ENCODE results near the gene ZNF770. TPM values are rescaled to one million over a fixed set of nuclear protein-coding genes. Genes with fewer than 3 reads are reported as not detected.

The ZNF770 gene
- total and polyA plus RNA-seq, 2 donors (not counting 1 experiment from before 2014, with no cell fraction given) = 10.1 to 49.3 TPM

DNA sequence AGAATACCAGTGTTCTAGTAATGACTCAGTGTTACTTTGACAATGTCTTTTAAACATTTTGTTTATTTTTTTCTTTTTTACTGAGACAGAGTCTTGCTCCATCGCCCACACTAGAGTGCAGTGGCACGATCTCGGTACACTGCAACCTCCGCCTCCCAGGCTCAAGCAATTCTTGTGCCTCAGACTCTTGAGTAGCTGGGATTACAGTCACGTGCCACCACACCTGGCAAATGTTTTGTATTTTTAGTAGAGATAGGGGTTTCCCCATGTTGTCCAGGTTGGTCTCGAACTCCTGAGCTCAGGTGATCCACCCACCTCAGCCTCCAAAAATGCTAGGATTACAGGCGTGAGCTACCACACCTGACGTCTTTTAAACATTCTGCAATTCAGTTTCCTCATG is 34.2 kb downstream of the ZNF770 start:
- no peak for DNase-seq
- Histone ChIP-seq H3K27ac (ENCODE audit: low read length in 2 of 2) (no peak overlapping the region), H3K9ac (ENCODE audit: low read length) (no peak overlapping the region), H3K36me3 (replicated peaks in 1 of 2; ENCODE audit: control extremely low read depth in 1 of 2, control insufficient read depth in 1 of 2, extremely low read depth in 1 of 2, insufficient read depth in 2 of 2, low read length in 1 of 2) (peaks cover 4 to 36% of the 10 kb centered on the region in 2 experiments), H3K4me1 (ENCODE audit: control insufficient read depth in 2 of 2, insufficient read depth in 2 of 2, low read length in 2 of 2) (no peaks in the 10 kb centered on the region), H3K79me2 (ENCODE audit: control insufficient read depth, insufficient read depth, low read length) (peaks cover 22% of the 10 kb centered on the region), H3K4me3 (ENCODE audit: control extremely low read depth in 1 of 5, extremely low read depth in 1 of 5, insufficient read depth in 1 of 5, low read depth in 2 of 5, low read length in 4 of 5) (no peak overlapping the region), H3K4me2 (replicated peaks; ENCODE audit: low read depth, low read length, poor library complexity, severe bottlenecking) (no peak overlapping the region), H2AFZ (ENCODE audit: insufficient read depth, low read depth, low read length, poor library complexity, severe bottlenecking) (no peak overlapping the region), H3K9me3 (ENCODE audit: control extremely low read depth in 1 of 3, control insufficient read depth in 2 of 3, insufficient read depth in 1 of 3, low read length in 2 of 3) (no peaks in the 10 kb centered on the region), H4K20me1 (ENCODE audit: control insufficient read depth, insufficient read depth, low read length, poor library complexity, severe bottlenecking) (peaks cover 8% of the 10 kb centered on the region), H3K27me3 (replicated peaks in 1 of 4; ENCODE audit: control extremely low read depth in 1 of 4, control insufficient read depth in 3 of 4, insufficient read depth in 4 of 4, low read length in 3 of 4) (no peaks in the 10 kb centered on the region)
- Mint-ChIP-seq H3K27ac (no peak overlapping the region), H3K4me1 (peaks cover 1% of the 10 kb centered on the region), H3K9me3 (ENCODE audit: insufficient read depth) (no peaks in the 10 kb centered on the region), H3K4me3 (no peak overlapping the region), H3K27me3 (no peaks in the 10 kb centered on the region)
- no peak for ATAC-seq (ENCODE audit: low read depth)
- intact Hi-C loops (cut with micrococcal nuclease) = no loop called here
- POLR2A ChIA-PET = no interaction called here
- CTCF ChIA-PET = no interaction called here
- 93% methylated on average over 4 of the region's 8 CpGs for WGBS (ENCODE audit: insufficient coverage)
- TF ChIP-seq, protein P1, sequence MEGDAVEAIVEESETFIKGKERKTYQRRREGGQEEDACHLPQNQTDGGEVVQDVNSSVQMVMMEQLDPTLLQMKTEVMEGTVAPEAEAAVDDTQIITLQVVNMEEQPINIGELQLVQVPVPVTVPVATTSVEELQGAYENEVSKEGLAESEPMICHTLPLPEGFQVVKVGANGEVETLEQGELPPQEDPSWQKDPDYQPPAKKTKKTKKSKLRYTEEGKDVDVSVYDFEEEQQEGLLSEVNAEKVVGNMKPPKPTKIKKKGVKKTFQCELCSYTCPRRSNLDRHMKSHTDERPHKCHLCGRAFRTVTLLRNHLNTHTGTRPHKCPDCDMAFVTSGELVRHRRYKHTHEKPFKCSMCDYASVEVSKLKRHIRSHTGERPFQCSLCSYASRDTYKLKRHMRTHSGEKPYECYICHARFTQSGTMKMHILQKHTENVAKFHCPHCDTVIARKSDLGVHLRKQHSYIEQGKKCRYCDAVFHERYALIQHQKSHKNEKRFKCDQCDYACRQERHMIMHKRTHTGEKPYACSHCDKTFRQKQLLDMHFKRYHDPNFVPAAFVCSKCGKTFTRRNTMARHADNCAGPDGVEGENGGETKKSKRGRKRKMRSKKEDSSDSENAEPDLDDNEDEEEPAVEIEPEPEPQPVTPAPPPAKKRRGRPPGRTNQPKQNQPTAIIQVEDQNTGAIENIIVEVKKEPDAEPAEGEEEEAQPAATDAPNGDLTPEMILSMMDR (IDR thresholded peaks at IDR 0.05) = no peak
- no peak for TF ChIP-seq EZH2 (IDR thresholded peaks at IDR 0.05; ENCODE audit: borderline replicate concordance, insufficient read depth, low read depth, low read length, poor library complexity, severe bottlenecking)

GRCh38 chr15:34952481-34952880 is 35.6 kb downstream of the ZNF770 start:
- Histone ChIP-seq H3K9me3 (ENCODE audit: control extremely low read depth in 1 of 3, control insufficient read depth in 2 of 3, insufficient read depth in 1 of 3, low read length in 2 of 3) (no peaks in the 10 kb centered on the region), H3K4me2 (replicated peaks; ENCODE audit: low read depth, low read length, poor library complexity, severe bottlenecking) (no peak overlapping the region), H3K4me3 (ENCODE audit: control extremely low read depth in 1 of 5, extremely low read depth in 1 of 5, insufficient read depth in 1 of 5, low read depth in 2 of 5, low read length in 4 of 5) (no peak overlapping the region), H2AFZ (ENCODE audit: insufficient read depth, low read depth, low read length, poor library complexity, severe bottlenecking) (no peak overlapping the region), H4K20me1 (ENCODE audit: control insufficient read depth, insufficient read depth, low read length, poor library complexity, severe bottlenecking) (peaks cover 8% of the 10 kb centered on the region), H3K9ac (ENCODE audit: low read length) (no peak overlapping the region), H3K27ac (ENCODE audit: low read length in 2 of 2) (no peak overlapping the region), H3K4me1 (ENCODE audit: control insufficient read depth in 2 of 2, insufficient read depth in 2 of 2, low read length in 2 of 2) (no peaks in the 10 kb centered on the region), H3K27me3 (replicated peaks in 1 of 4; ENCODE audit: control extremely low read depth in 1 of 4, control insufficient read depth in 3 of 4, insufficient read depth in 4 of 4, low read length in 3 of 4) (no peaks in the 10 kb centered on the region), H3K36me3 (replicated peaks in 1 of 2; ENCODE audit: control extremely low read depth in 1 of 2, control insufficient read depth in 1 of 2, extremely low read depth in 1 of 2, insufficient read depth in 2 of 2, low read length in 1 of 2) (peaks cover 7 to 41% of the 10 kb centered on the region in 2 experiments), H3K79me2 (ENCODE audit: control insufficient read depth, insufficient read depth, low read length) (peaks cover 16% of the 10 kb centered on the region)
- no peak overlapping the region for H3K4me3 Mint-ChIP-seq
- ChIA-PET POLR2A (no interaction called here), CTCF (no interaction called here)
- no peak for ATAC-seq (ENCODE audit: low read depth)
- intact Hi-C loops (cut with micrococcal nuclease) = no loop called here
- H3K27ac Mint-ChIP-seq = no peak overlapping the region
- TF ChIP-seq, protein P1 (IDR thresholded peaks at IDR 0.05) = no peak
- no peak for TF ChIP-seq EZH2 (IDR thresholded peaks at IDR 0.05; ENCODE audit: borderline replicate concordance, insufficient read depth, low read depth, low read length, poor library complexity, severe bottlenecking)
- H3K9me3 Mint-ChIP-seq (ENCODE audit: insufficient read depth) = no peaks in the 10 kb centered on the region
- H3K4me1 Mint-ChIP-seq = no peaks in the 10 kb centered on the region
- H3K27me3 Mint-ChIP-seq = no peaks in the 10 kb centered on the region
- DNase-seq = no peak

Measured in B cell (primary cell).